Measurements from ENCODE around the gene MAMDC2. TPM values are rescaled to one million over a fixed set of nuclear protein-coding genes. Genes with fewer than 3 reads are reported as not detected.
A peak's percentile ranks its signal among the peaks of the same experiment; 100 is the strongest.

The MAMDC2 gene
- total and polyA plus RNA-seq, 8 donors: 6.1 to 23.6 (median 7.6) TPM

DNA sequence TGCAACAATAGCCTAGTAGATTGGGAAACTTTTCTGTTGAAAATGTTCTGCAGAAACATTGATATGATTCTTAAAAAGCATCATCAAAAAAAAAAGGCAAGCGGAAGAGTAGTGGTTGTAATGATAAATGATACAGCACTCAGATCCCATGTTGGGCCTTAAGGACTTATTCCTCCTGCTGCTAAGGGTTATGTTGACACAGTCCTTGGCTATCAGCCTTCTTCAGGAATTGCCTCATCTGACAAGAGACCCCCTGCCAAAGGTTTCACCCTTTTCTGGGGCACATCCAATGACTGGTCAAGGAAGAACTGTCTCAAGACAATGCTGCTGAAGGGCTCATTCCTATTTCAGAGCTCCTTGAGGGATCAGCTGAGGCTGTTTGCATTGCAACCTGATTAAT is 44.3 kb upstream of the MAMDC2 start:
- intact Hi-C loops (cut with DNase I): no loop called here
- no peak overlapping the region for H3K27ac ChIP-seq
- TF ChIP-seq, protein P1, sequence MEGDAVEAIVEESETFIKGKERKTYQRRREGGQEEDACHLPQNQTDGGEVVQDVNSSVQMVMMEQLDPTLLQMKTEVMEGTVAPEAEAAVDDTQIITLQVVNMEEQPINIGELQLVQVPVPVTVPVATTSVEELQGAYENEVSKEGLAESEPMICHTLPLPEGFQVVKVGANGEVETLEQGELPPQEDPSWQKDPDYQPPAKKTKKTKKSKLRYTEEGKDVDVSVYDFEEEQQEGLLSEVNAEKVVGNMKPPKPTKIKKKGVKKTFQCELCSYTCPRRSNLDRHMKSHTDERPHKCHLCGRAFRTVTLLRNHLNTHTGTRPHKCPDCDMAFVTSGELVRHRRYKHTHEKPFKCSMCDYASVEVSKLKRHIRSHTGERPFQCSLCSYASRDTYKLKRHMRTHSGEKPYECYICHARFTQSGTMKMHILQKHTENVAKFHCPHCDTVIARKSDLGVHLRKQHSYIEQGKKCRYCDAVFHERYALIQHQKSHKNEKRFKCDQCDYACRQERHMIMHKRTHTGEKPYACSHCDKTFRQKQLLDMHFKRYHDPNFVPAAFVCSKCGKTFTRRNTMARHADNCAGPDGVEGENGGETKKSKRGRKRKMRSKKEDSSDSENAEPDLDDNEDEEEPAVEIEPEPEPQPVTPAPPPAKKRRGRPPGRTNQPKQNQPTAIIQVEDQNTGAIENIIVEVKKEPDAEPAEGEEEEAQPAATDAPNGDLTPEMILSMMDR (IDR thresholded peaks at IDR 0.05): no peak
- no peaks in the 10 kb centered on the region for H3K9me3 ChIP-seq
- ATAC-seq: no peak
- no peak for DNase-seq
- H3K36me3 ChIP-seq: no peaks in the 10 kb centered on the region
- H3K27me3 ChIP-seq: no peaks in the 10 kb centered on the region
- H3K4me1 ChIP-seq: peaks cover 0 to 6% of the 10 kb centered on the region in 2 donors
- no peak overlapping the region for H3K4me3 ChIP-seq

- H3K36me3 ChIP-seq: no peaks in the 10 kb centered on the region
- TF ChIP-seq, protein P1 (IDR thresholded peaks at IDR 0.05): no peak
- H3K27ac ChIP-seq: no peak overlapping the region
- no peak overlapping the region for H3K4me3 ChIP-seq
- ATAC-seq (no peak), DNase-seq (no peak)
- H3K4me1 ChIP-seq: peaks cover 0 to 6% of the 10 kb centered on the region in 2 donors
- intact Hi-C loops (cut with DNase I): no loop called here
- H3K27me3 ChIP-seq: no peaks in the 10 kb centered on the region
- H3K9me3 ChIP-seq: no peaks in the 10 kb centered on the region
Observed at GRCh38 chr9:70000469-70000868, 43.2 kb upstream of the MAMDC2 start.

DNA sequence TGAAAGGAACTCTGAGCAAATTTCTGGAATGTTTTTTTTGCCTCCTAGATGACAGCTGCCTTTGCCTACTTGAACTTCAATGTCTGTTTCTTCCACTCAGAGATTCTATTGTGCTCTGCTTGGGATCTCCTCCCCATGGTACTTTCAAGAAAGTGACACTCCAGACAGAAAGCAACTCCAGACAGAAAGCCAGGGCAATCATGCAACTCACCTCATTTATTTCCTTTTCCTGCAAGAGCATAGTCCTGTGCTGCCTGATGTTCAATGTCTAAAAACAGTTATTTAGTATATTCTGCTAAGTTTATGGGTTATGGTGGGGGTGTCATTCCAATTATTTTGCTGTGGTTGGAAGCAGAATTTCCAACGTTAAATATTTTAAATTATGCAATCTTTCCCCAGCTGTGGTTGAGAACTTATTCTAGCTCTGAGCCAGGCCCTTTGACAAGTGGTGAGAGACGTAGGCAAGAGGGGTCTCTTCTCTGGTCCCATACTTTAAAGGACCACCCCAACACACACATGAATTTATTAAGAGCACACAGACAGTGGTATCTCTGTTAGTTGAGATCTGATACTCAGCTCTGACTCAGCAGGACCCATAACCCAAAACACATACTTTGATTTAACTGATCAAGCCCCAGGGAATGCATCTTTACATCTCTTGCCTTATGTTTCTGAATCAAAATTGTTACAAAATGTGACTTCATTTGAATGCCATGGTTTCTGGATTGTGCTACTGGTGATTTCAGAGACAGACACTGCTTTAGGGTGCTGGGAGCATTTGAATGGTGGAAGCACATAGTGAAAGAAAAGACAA is 39.5 kb upstream of the MAMDC2 start:
- no peaks in the 10 kb centered on the region for H3K36me3 ChIP-seq
- H3K4me3 ChIP-seq: no peak overlapping the region
- no peak overlapping the region for H3K27ac ChIP-seq
- TF ChIP-seq, protein P1 (IDR thresholded peaks at IDR 0.05): no peak
- ATAC-seq: peak; percentile 42
- intact Hi-C loops (cut with DNase I): no loop called here
- H3K4me1 ChIP-seq: no peaks in the 10 kb centered on the region
- H3K9me3 ChIP-seq: no peaks in the 10 kb centered on the region
- peak in 1 of 4 donors; percentile 70 for DNase-seq
- H3K27me3 ChIP-seq: no peaks in the 10 kb centered on the region

DNA sequence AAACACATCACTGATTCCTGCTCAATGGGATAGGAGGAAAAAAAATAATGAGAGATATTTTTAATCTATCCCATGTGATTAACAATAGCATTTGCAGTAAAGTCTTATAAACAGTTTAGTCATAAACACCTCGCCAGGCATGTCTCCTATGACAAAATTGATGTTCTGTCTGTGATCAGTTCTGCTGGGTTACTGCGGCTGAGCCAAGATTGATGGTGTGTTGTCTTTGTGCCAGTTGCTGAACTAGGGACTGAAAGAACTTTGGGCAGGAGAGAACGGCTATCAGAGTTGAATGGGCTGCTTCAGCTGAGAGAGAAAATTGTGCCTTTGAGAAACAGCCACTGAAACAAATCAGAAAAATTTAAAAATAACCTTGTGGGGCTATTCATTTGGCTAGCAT is 37.3 kb upstream of the MAMDC2 start:
- ATAC-seq (peak; percentile 21), DNase-seq (peak in 1 of 4 donors; percentile 45)
- intact Hi-C loops (cut with DNase I): no loop called here
- Histone ChIP-seq H3K27me3 (no peaks in the 10 kb centered on the region), H3K27ac (peak overlapping the region in 1 of 2 donors; percentile 67), H3K4me1 (no peaks in the 10 kb centered on the region), H3K4me3 (no peak overlapping the region), H3K36me3 (no peaks in the 10 kb centered on the region), H3K9me3 (no peaks in the 10 kb centered on the region)
- TF ChIP-seq, protein P1 (IDR thresholded peaks at IDR 0.05): no peak

DNA sequence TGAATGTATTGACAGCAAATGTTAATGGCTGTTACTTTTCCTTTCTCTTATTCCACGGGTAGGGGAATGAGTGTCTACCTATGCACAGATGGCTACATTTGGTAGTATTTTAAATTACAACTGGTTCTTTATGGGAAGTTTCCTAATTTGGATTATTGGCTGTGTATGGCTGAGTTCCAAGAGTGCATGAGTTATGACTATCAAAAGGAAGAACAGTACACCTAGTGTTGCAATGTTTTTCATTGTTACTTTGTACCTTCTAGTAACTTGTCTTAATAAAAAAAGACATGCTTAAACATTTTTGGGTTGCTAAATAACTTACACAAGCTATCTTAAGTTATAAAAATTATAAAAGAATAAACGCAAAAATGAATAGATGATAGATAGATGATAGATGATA is 35.8 kb upstream of the MAMDC2 start:
- Histone ChIP-seq H3K36me3 (no peaks in the 10 kb centered on the region), H3K4me3 (no peak overlapping the region), H3K27me3 (no peaks in the 10 kb centered on the region), H3K9me3 (no peaks in the 10 kb centered on the region), H3K27ac (no peak overlapping the region), H3K4me1 (no peaks in the 10 kb centered on the region)
- ATAC-seq (no peak), DNase-seq (no peak)
- TF ChIP-seq, protein P1 (IDR thresholded peaks at IDR 0.05): no peak
- intact Hi-C loops (cut with DNase I): no loop called here

Measured in left lung (tissue), 10 donors.